ENCODE results near the gene RIBC1.
"Not testable (repeated sequence)": the region's sequence is repeated elsewhere in the genome, so short reads cannot be mapped to it uniquely, and the experiment has no call there.

RIBC1 gene

DNA sequence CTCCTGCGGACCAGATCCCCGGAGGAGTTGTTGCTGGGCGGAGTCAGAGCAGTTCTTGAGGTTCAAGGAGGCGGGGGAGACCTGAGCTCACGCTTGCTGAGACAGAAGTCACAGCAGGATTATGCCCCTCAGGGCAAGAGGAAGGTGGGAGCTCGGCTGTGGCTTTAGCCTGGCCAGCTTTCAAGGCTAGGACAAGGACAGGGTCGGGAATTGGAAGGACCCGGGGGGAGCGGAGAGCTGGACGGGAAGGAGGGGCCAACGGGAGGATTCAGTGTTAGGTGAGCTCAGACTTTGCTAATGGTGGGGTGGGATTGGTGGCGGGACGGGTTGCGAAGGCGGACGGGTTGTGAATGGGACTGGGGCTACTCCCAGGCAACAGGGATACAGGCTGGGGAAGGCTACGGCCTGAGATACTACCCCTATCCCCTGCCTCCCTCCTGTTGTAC, at the start of gene RIBC1:
TSS of gene RIBC1 (plus strand) at position 13 of the 446 bp plus-strand sequence. CDS start 3,404 bp downstream, outside the sequence.
- DNase-seq (ENCODE audit: low read depth) = no peak

DNA sequence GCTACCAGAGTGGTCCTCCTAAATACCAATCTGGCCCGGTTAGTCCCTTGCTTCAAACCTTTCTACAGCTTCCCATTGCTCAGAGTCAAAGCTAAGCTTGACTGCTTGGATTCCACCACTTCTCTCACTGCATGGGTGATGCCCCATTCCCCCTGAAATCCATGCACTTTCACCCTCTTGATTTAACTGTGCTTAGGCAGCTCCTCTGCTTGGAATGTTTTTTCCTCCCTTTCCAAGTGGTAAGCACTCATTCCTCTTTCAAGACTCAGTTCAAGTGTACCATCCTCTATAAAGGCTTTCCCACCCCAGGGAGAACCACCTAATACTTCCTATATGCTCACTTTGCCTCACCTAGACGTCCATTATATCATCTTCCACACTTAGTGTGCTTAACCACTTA, 49.4 kb upstream of the RIBC1 start:
- DNase-seq (ENCODE audit: low read depth) = no peak

DNA sequence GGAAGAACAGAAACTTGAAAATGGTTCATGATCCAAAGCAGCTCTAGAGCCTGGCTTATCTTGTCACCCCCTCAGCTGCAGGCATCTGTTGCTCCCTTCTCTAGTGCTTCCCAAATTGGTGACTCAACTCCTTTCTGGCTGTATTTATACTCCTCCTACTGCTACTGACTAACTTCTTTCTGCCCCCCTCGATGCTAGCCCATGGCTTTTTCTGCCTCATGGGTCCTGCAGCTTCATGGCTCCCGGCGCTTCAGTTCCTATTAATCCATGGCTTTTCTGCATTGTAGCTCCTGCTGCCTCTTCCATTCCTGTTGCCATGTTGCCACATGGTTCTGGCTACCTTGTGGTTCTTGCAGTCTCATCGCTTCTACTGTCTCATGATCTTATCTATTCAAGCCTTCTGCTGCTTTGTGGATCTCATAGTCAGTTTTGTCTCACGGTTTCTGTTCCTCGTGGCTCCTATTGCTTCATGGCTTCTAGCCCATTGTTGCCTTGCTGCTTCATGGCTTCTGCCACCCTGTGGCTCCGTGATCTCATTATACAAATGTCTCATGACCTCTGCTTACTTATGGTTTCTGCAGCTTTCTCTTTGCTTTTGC, 48.4 kb upstream of the RIBC1 start:
- no peak for DNase-seq (ENCODE audit: low read depth)

DNA sequence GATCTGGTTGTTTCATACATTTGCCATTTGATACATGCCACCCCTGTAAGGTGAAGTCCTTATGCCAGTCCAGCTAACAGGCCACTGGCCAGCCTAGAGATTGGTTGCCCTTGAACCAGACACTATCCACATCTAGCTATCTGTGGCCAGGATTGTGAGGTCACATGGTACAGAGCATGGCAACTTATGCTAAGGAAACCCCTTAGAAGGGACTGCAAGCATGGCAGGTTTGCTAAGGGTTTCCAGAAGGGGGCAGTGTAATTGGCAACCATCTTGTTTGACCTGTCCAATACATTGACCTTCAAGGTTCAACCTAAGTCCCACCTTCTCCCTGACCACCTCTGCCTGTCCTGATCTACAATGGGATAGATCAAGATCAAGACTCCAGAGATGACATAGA, 47.8 kb upstream of the RIBC1 start:
- DNase-seq (ENCODE audit: low read depth) = no peak

DNA sequence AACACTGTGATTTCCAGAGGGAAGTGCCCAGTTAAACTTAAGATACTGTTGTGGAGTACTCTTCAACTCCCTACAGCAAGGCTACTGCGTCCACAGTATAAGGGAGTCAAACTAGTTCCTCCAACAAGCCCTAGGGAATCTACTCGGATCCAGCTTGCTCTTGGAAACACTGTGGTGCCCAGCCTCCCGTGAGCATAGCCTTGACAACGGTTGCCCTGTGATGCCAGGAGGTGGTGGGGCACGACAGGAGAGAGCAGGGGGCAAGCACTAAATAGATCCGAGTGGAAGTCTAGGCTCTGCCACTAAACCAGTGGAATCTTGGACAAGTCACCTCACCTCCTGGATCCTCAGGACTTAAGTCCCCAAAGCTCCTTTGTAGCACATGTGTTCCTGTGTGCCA, 45.8 kb upstream of the RIBC1 start:
- DNase-seq (ENCODE audit: low read depth) = no peak

DNA sequence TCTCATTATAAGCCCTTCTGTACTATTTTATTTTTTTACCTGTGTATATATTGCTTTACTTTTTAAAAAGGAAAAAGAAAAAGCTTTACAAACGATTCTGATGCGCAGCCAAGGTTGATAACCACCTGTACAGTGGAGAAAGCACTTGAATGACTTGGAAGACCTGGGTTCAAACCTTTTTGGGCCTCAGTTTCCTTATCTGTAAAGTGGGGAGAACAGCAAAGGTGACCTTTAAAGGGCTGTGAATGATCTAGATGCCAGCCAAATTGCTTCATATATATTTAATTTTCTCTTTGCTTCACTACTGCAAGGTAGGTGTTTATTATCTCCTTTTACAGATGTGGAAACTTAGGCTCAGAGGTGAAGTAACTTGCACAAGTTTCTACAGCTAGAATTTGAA, 45.2 kb upstream of the RIBC1 start:
- DNase-seq (ENCODE audit: low read depth) = no peak

DNA sequence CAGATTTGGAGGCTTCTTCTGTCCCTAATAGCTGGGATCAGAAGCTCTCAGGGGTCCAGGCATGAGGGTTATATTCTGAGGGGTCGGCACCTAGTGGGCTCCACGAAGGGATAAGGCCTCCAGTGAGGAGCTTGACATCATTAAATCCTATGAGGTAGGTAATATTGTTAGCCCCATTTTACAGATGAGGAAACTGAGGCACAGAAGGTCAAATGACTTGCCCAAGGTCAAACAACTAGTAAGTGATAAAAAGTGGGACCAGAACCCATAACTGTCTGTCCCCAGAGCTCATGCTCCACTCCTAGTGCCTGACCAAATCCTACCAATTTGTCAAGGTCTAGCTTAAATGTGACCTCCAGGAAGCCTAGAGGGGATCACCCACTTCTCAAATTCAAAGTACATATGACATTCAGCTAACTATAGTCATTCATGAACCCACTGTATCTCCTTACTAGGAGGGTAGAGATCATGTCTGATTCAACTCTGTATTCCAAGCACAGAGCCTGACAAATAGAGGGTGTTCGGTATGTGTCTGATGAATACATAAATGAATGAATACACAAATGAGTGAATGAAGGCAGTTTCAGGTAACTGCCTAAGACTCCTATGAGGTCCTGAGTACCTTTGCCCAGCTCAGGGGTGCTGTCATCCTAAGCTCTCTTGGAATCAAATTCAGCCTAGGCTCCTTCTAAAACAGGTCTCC, 43.5 kb upstream of the RIBC1 start:
- no peak for DNase-seq (ENCODE audit: low read depth)

DNA sequence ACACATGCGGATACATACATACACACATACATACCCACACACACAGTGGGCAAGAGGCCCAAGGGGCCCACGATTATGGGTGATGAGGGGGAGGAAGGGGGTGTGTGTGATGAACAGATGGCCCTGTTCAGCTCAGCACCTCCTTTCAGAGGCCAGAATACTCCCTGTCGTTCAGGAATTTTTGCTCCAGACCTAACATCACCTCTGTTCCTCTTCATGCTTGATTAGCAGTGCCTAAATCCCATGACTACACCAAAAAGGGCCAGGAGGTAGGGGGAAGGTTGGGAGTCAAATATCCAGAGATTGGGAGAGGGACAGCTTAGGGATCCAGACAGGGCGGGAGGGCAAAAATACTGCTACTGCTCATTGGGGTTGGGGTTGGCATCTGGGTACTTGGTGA, 42.9 kb upstream of the RIBC1 start:
- no peak for DNase-seq (ENCODE audit: low read depth)

DNA sequence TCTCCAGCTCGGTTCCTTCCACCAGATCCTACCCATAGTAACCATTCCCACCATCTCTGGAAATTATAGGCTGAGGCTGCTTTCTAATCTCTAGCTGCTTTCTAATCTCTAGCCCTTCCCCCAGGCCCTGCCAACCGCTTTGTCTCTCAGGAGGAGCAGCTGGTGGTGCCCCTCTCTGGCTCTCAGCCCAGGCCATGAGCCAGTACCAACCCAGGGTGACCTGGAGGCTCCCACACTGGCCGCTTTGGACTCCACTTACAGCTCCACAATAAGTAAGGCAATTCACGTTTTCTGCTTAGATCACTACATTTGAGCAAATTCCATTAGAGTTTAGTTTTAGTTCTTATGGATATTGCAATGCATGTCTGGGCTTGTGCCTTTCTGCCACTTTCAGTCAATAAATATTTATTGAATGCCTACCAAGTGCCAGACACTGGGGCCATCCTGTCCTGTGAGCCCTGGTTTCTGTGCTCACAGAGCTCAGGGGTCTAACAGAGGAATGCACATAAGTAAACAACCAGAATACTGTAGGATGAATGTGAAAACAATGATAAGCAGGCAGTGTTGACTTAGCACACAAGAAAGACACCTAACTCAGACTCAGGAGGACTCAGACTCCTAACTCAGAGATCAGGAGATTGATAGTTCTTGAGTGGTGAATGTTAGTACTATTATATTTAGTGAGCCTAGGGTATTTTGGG, 39.1 kb upstream of the RIBC1 start:
- DNase-seq (ENCODE audit: low read depth) = no peak

DNA sequence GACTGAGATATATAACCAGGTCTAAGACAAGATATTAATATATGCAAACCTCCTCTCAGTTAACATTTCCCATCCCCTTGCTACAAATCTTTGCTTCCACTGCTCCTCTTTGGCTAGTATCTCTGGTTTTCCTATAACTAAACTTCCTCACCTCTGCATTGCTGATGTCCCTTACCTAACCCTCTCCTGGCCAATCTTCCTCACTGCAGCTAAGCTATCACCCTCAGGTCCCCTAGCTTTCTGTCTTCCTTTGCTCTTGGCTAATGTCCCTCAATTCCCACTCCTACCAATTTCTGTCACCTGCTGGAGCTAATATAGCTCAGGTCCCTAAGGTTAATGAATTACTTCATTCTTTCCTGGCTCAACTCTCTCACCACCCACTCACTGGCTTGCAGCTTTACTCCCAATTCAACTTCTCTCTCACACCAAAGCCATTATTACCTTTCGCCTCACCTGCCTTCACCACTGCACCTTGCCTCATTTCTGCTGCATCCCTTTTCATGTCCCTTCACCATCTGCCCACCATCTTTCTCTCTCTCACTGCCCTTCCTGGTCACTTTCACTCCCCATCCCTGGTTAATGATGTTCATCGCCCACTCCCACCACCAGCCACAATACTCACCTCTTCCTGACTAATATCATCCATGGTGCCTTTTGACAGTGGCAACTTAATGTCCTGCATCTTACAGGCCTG, 26.9 kb upstream of the RIBC1 start:
- DNase-seq (ENCODE audit: low read depth) = no peak

DNA sequence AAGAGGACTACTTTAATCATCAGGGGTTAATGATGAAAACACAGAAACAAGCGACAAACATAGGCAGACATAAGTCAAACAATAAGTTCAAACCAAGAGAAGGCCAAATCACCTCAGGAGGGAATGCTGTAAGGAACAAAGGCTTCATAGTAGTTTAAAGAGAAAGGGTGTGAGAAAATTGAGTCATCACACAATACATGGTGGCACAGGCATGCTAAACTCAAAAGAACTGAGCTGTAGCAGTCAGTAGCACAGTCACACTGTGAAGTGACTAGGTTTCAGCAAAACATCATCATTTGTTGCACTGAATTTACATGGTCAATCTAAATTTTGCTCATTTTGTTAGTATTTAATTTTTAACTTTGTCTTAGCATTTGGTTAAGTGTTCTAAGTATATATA, 24.5 kb upstream of the RIBC1 start:
- DNase-seq (ENCODE audit: low read depth) = no peak

DNA sequence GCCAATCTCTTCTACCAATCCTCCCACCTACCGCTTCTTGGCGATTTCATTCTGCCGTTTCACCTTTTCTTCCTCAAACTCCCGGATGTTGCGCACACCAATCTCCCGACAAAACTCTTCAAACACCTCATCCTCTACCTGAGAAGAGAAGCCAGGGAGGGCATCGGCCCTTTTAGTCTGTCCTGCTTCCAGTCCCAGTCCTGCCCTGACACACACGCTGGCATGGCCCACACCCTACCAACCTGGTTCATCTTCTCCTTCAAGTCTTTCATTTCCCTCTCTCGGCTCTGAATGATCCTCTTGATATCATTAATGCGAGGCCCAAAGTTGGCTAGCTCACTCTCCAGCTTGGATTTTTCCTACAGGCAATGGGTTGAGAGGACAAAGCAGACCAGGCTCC, 19.1 kb upstream of the RIBC1 start:
- DNase-seq (ENCODE audit: low read depth) = no peak

DNA sequence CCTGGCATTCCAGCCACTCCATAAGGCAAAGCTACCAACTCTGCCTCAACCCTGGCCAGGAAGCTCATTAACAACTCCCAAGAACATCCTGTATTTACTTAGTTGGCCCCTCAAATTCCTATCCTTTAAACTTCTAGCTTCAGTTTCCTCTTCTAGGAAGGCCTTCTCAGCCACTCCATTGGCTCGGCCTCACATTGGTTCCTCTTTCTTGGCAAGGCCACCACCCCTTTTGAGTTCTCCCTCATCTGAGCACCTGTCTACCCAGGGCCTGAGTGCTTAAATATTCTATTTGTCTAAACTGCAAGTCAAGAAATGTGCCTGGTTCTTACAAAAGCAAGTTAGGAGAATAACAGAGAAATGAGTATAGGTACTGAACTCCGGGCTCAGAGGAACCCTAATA, 10.2 kb upstream of the RIBC1 start:
- DNase-seq (ENCODE audit: low read depth) = no peak

DNA sequence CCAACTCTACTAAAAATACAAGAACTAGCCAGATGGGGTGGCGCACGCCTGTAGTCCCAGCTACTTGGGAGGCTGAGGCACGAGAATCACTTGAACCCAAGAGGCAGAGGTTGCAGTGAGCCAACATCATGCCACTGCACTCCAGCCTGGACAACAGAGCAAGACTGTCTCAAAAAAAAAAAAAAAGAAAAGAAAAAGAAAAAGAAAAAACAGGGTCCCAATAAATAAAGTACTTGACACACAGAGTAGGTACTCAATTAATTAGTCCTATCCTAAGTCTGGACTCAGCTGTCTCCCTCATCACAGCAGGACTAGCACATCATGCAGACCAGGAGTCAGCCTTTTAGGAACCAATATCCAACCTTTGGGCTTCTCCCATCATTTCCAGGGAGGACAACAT, 2.3 kb upstream of the RIBC1 start:
- not testable (repeated sequence) for DNase-seq (ENCODE audit: low read depth)

DNA sequence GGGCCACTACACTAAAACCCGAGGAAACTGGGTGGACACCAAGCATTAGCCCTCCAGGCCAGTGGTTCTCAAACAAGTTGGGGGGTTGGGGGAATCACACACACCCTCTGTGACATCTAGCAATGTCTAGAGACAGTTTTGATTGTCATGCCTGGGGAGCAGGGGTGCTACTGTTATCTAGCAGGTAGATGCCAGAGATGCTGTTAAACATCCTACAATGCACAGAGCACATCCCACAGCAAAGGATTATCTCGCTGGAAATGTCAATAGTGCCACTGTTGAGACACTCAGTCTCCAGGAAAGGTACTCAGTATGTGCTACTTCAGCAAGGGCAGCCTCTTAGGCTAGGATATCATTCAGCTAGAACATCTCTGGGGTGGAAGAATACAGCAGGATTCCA, 1.5 kb upstream of the RIBC1 start:
- no peak for DNase-seq (ENCODE audit: low read depth)

DNA sequence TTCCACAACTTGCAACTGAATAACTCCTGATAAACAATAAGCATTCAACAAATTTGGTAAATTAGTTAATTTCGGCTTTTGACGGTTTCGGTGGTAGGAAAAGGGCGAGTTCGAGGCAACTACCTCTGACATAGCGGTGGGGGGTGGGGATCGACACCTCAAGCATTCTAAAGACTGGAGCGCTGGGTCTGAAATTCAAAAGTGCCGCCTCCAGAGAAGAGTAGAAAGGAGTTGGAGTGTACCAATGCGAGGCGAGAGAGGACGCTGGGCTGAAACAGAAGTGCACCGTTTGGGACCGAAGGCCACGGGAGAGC, 944 bp upstream of the RIBC1 start:
- DNase-seq (ENCODE audit: low read depth) = no peak

DNA sequence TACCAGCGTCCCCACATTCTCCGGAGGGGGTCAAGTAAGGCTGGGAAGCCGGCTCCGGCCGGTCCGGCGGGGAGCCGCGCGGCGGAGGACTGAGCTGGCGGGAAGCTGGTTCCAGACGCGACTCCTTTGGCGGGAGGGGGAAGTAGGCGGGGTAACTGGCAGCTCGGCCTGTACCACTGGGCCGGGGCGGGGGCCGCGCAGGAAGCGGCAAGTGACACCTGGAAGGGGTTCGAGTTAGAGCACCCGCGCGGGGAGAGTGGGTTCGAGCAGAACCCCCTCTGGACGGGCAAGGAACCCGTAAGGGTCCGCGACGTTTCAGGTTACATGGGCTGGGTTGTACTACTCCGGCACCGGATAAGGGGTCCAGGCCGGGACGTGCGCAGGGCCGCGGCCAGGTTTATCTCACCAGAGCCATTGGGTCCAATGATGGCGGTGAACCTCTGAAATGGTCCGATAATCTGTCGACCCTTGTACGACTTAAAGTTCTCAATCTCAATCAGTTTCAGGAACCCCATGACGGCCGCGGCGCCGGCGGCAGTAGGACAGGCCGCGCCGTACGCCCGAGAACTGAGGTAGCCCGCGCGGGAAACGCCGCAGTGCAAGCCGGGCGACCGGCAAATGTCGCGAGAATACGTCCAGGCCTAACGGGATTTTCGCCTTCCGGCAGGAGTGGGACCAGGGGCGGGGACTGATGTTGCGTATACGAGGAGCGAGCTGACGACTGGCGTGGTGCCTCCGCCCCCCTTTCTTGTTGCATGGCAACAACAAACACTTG, 400 bp upstream of the RIBC1 start, which contains the start of gene SMC1A:
TSS of gene SMC1A (minus strand) at position 569 of the 775 bp plus-strand sequence. CDS start at position 515, 54 bp downstream.
- peak; percentile 95 for DNase-seq (ENCODE audit: low read depth)

DNA sequence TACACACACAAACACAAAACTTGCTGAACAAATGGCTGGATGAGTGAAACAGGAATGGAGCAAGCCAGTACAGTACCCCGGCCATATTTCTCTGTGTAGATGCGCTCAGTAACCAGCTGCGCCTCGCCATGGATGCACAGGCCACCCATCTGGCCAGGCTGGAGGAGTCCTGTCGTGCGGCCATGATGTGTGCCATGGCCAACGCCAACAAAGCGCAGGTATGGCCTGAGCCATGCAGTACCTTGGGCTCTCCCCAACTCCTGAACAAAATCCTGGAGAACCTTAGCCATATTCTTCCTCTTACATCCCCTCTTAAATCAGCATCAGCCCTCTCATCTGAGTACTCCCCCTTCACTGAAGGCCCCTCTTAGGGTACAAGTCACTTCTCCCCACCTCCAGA, 7.1 kb downstream of the RIBC1 start:
- no peak for DNase-seq (ENCODE audit: low read depth)

DNA sequence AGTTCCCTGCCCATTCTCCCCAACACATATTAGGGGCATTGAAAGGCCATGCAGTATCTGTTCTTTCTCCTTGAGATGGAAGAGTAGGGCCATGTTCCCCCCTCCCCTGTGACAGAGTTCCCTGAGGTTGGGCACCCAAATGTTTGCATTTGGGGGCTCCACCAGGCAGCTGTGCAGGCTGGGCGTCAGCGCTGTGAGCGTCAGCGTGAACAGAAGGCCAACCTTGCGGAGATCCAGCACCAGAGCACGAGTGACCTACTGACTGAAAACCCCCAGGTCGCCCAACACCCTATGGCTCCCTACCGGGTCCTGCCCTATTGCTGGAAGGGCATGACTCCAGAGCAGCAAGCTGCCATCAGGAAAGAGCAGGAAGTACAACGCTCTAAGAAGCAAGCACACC, 7.6 kb downstream of the RIBC1 start:
- no peak for DNase-seq (ENCODE audit: low read depth)

DNA sequence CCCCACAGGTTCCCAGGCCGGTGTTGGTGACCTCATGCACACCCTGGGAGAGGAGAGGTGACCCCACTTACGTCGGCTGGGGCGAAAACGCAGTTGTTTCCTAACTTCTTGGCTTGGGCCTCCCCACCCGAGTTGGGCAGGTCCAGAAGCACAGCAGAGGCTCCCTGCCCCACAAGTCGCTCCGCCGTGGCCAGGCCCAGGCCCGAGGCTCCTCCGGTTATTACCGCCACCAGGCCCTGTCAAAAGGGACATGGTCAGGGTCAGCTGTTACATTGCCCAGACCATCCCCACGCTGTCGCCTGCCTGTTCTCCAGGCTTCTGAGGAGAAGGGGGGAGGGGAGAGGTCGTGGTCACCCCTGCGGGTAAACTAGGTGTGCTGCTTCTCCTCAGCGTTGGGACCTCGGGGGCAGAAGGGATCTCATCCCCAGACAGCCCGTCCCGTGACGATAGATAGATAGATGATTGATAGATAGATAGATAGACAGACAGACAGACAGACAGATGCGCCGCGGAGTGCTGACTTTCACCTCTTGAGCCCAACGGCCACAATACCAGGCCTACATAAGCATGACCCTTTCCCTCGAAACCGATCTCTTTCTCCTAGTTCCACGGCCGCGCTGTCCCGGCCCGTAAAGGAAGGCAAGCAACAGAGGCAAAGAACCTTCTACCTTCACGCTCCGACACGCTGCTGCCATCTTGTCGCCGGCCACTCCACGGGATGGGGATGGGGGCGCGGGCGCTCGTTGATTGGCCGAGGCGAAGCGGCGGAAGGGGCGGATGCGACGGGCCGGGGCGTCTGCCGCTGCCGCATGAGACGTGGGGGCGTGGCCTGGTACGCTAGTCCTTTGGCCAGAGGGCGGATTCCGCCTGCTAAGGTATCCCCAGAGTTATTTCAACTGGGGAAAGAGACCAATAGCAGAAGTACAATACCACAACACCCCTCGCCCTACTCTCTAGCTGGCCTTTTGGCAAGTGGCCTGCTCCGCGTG, 11.3 kb downstream of the RIBC1 start, which contains the start of gene HSD17B10:
TSS of gene HSD17B10 (minus strand) at position 720 of the 989 bp plus-strand sequence. CDS start at position 695, 25 bp downstream.
- peak; percentile 60 for DNase-seq (ENCODE audit: low read depth)

DNA sequence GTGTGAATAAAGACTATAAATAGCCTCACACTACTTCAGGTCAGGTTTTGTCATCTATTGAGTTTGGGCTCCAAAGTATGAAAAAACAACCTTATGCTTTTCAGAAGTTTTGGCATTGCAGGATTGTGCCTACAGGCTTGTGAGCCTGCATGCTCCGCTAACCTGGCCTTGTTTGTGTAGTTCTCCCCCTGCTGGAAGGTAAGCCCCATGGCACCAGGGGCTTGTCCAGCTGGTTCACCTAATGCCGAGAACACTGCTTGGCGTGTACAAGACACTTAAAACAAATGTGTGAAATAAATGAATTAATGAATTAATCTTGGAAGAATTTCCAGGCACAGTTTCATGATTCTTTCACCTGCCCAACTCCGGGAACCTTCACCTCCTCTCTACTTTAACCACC, 13.3 kb downstream of the RIBC1 start:
- DNase-seq (ENCODE audit: low read depth) = peak; percentile 52
